ENCODE measurements around the gene SLAIN2.
"Not testable (repeated sequence)": the region's sequence is repeated elsewhere in the genome, so short reads cannot be mapped to it uniquely, and the experiment has no call there.

SLAIN2 gene

DNA sequence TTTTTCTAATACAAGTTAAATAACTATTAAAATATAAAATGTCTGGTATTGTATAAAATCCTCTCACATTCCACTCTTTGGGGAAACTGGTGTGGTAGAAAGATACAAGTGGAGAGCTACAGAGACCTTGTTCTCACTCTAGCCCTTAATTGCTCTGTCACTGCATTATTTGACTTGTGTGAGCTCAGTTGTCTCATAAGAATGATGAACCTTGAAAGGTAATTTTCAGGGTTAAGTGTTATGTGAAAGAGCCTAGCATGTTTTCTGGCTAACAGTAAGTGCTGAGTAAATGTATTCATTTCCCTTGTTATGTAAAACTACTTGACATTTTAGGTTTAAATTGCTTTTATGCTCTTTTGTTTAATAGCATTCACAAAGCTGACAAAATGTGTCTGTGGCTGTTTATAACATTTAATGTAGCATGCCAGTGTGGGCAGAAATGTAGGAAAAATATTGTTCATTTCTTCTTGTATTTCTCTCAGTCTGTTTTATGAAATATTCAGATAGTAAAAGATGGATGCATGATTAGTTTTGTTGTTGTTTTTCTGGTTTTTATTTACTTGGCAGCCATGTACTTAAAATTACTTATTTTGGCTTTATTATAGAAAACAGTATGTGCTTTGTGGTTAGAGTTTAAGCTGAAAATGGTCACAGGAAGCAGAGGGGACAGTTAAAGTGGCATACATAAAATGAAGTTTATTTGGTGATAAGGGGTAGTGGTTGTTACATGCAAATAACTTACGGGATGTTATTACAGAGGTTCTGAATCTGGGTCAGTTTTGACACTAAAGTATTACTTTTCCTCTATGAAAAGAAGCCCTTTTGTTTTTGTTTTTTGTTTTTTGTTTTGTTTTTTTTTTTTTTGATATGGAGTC is 29.2 kb downstream of the SLAIN2 start:
- no peak for DNase-seq

DNA sequence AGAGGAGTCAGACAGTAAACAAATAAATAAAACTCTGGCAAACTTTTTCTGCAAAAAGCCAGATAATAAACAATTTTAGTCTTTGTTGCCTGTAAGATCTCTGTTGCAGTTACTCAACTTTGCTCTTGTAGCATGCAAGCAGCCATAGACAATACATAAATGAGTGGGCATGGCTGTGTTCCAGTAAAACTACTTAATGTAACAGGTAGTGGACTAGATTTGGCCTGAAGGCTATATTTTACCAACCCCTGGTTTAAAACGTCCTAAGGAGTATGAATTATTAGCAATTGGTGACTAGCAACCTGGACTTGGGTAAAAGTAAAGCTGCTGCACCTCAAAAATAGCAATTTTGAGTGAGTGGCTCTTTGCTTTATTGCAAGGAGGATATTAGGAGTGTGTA is 30.9 kb downstream of the SLAIN2 start:
- no peak for DNase-seq

- peak; percentile 74 for DNase-seq
These were observed 34.4 kb downstream of the SLAIN2 start for GRCh38 chr4:48375651-48376304.

DNA sequence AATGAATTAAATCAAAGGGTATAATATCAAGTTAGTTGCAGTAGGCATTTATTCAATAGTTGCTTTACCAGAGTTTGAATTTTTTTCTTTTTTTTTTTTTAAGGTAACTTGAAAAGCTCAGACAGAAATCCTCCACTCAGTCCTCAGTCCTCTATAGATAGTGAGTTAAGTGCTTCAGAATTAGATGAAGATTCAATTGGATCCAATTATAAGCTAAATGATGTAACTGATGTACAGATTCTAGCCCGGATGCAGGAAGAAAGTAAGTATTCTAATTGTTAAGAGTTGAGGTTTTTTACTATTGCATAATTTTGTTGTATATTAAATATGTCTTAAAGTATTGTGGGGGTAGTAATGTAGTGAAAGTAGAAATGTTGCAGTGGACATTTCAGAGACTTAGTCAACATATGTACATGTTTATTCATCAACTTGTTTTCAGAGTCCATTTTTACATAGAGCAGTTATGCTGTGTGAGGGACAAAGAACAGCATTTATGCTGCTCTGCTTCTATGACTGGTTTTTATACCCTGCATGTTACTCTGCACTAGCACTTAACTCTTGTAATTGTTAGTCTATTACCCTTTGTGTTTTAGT is 38.4 kb downstream of the SLAIN2 start:
- DNase-seq = no peak

GRCh38 chr4:48380583-48381167 is 39.3 kb downstream of the SLAIN2 start:
- no peak for DNase-seq

DNA sequence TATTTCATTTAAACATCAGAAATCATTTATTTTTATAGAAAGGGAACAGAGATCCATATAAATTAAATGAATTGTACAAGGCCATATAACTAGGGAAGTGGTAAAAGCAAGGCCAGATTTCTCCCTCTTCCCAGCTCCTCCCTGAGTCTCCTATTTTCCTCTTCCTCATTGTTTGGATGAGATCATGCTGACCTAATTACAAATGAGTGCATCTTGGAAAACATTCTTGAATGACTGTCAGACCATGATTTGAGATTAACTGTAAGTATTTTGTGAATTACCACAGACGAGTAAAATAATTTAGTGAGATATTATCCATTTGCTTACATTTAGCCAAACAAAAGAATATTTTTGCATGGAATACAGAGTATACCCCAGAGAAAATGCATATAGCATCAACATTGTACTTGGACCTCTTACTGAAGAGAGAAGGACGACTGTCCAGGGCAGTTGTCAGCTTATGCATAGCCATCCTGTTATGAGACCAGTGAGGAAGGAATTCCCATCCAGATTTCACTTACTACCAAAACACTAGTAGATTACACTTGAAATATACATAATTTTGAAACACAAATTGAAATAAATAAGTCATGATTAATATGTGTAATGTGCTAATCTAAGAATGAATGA is 47.3 kb downstream of the SLAIN2 start:
- DNase-seq = peak; percentile 6

- peak; percentile 5 for DNase-seq
These were observed 54.7 kb downstream of the SLAIN2 start for GRCh38 chr4:48396043-48396442.

- DNase-seq = no peak
These were observed 59.1 kb downstream of the SLAIN2 start for GRCh38 chr4:48400416-48400815.

DNA sequence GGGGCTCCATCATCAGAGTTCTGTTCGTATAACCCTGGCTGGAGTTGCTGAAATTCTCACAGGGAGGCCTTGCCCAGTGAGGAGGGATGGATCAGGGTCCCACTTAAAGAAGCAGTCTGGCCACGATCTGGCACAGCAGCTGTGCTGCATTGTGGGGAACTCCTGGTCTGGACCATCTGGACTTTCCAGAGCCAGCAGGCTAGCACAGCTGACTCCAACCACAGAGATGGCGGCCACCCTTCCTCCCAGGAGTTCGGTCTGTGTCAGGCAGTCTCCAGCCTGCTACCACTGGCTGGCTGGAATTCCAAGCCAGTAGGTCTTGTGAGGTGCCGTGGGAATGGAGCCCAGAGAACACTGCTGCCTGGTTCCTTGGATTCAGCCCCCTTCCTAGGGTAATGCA is 62.0 kb downstream of the SLAIN2 start:
- no peak for DNase-seq

DNA sequence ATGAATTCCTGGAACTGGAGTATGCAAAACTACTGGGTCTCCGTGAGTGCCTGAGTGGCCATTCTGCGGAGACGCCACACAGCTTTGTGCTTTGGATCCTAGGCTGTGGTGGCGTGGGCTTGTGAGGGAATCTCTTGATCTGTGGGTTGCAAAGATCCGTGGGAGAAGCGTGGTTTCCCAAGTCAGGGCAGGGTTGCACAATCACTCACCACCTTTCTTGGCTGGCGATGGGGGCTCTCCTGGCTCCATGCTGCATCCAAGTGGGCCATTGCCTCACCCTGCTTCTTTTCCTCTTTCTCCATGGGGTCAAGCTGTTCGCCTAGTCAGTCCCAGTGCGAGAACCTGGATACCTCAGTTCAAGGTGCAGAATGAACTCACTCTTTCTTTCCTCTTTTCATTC is 62.5 kb downstream of the SLAIN2 start:
- no peak for DNase-seq

GRCh38 chr4:48405924-48406323 is 64.6 kb downstream of the SLAIN2 start:
- DNase-seq = no peak

GRCh38 chr4:48409203-48409602 is 67.9 kb downstream of the SLAIN2 start:
- no peak for DNase-seq

GRCh38 chr4:48410812-48411211 is 69.5 kb downstream of the SLAIN2 start:
- no peak for DNase-seq

- no peak for DNase-seq
These were observed 78.8 kb downstream of the SLAIN2 start for GRCh38 chr4:48420144-48420543.

DNA sequence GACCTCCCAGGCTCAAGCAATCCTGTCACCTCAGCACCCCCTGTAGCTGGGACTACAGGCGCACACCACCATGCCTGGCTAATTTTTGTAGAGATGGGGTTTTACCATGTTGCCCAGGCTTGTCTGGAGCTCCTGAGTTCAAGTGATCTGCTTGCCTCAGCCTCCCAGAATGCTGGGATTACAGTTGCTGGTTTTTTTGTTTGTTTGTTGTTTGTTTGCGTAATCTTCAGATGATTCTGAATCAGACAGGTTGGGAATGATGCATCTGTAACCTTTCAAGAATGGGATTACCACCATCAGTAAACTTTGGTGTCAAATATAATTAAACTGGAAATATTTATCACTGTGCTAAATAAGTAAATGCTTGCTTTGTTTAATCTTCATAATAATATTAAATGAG is 79.8 kb downstream of the SLAIN2 start:
- DNase-seq = no peak

DNA sequence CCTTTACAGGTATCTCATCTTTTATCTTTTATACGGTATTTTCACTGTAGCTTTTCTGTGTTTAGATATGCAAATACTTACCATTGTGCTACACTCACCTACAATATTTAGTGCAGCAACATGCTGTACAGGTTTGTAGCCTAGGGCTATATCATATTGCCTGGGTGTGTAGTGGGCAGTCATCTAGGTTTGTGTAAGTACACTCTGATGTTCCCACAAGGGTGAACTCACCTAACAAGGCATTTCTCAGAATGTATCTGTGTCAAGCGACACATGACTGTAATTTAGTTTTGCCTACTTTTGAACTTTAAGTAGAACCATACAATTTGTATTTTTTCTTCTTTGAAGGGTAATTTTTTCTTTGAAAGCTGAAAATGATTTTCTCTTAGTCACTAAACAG is 87.6 kb downstream of the SLAIN2 start:
- no peak for DNase-seq

DNA sequence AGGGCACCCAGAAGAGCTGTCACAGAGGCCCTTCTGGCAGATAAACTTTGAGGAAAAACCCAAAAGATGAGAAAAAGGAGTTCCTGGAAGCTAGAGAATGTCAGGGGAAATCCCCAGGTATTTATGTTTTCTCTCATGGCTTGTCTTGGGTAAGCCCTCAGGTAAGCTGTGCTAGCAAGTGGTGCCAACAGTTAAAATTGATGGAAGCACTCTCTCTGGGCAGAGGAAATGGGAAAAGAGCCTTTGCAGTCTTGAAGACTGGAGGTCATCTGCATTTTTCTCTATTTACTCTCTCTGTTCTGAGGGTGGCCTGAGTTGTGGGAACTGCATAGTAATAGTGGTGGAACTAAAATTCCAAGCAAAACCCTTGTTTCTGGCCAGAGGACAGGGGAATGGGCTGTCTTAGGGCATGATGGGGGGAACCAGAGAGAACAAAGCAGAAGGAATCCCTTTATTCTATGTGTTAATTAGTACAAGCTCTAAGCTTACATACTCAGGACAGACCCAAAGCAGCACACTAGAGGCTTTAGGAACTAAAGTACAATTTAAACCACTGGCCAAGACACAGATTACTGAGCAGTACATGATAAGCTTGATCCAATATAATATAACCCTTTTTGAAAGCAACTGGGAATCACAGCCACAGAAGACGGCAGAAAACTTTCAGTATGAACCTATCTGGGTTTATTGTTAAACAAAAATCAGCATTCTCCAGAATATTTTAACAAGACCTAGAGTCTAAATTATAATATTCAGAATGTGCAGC is 88.6 kb downstream of the SLAIN2 start:
- DNase-seq = no peak

DNA sequence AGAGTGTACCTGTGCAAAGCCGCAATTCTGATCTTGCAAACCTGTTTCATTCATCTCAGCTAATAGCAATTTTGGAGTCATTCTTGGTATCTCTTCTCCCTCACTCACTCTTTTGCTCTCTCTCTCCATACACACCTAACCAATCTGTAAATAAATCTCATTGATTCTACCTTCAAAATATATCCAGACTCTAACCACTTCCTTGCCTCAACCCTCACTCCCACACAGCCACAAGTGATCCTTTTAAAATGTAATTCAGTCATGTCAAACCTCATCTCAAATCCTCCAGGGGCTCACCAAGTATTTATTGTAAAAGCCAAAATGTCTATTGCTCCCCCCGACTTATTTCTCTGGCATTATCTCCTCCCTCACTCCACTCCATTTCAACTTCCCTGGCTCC is 90.1 kb downstream of the SLAIN2 start:
- no peak for DNase-seq

DNA sequence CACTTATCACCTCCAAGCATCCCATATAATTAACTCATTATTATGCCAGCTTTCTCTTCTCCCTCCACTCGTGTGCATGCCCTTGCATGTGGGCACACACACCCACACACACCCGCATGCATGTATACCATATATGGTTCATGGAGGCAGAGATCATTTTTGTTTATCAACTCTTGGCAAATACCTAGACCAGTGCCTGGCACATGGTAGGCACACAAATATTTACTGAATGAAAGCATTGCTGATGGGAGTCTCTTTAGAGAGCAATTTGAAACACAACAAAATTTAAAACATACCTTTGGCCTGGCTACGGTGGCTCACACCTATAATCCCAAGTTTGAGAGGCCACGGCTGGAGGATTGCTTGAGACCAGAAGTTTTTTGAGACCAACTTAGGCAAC is 90.7 kb downstream of the SLAIN2 start:
- DNase-seq = peak; percentile 1

- no peak for DNase-seq
These were observed 95.0 kb downstream of the SLAIN2 start for GRCh38 chr4:48436318-48436717.

- no peak for DNase-seq
These were observed 98.7 kb downstream of the SLAIN2 start for GRCh38 chr4:48439988-48440387.

- DNase-seq = not testable (repeated sequence)
These were observed 99.6 kb downstream of the SLAIN2 start for GRCh38 chr4:48440914-48441313.

All from NCI-H226 (cell line).